GM23338 (cell line): ENCODE results near the gene LRRFIP1. TPM values are rescaled to one million over a fixed set of nuclear protein-coding genes. Genes with fewer than 3 reads are reported as not detected.

Experiments used
- ATAC-seq: fragments of 200-7000 bp; cut with Tn5 transposase; 3 replicates; pipeline ENCODE4 v1.9.1; 2020
- DNase-seq: peaks from one replicate; pipeline ENCODE4 v3.0.0-alpha.2; 2015; ENCODE audit warnings: low spot score
- H2AFZ ChIP-seq: fragments of 200-600 bp; sonication (generic); 2 replicates; pipeline ENCODE4 v1.8.0; 2016; ENCODE audit warnings: antibody characterized with exemption, mild to moderate bottlenecking, moderate library complexity
- H3F3A ChIP-seq: fragments of 200-600 bp; sonication (generic); replicated peaks from 2 replicates; pipeline ENCODE4 v1.8.0; 2017; ENCODE audit warnings: antibody characterized with exemption, mixed run types, low read depth
- H3K27ac ChIP-seq: fragments of 200-600 bp; sonication (generic); 2 replicates; pipeline ENCODE4 v1.6.1; 2016; ENCODE audit warnings: low read depth
- H3K27me3 ChIP-seq: fragments of 200-600 bp; sonication (generic); 2 replicates; pipeline ENCODE4 v1.8.0; 2016; ENCODE audit warnings: mild to moderate bottlenecking, mixed run types, moderate library complexity; ENCODE audit not compliant: insufficient read depth
- H3K36me3 ChIP-seq: fragments of 200-600 bp; sonication (generic); 2 replicates; pipeline ENCODE4 v1.8.0; 2016; ENCODE audit warnings: mild to moderate bottlenecking; ENCODE audit not compliant: insufficient read depth
- H3K4me1 ChIP-seq: fragments of 200-600 bp; sonication (generic); 2 replicates; pipeline ENCODE4 v1.8.0; 2016; ENCODE audit warnings: mild to moderate bottlenecking, moderate library complexity; ENCODE audit not compliant: insufficient read depth
- H3K4me2 ChIP-seq: fragments of 200-600 bp; sonication (generic); 2 replicates; pipeline ENCODE4 v1.7.1; 2017; ENCODE audit warnings: mixed run types
- H3K4me3 ChIP-seq: fragments of 200-600 bp; sonication (generic); 2 replicates; pipeline ENCODE4 v1.6.1; 2016; ENCODE audit warnings: mixed run types
- H3K79me2 ChIP-seq: fragments of 200-600 bp; sonication (generic); replicated peaks from 2 replicates; pipeline ENCODE4 v1.8.0; 2017; ENCODE audit warnings: mild to moderate bottlenecking; ENCODE audit not compliant: insufficient read depth
- H3K9me2 ChIP-seq: fragments of 200-600 bp; sonication (generic); 2 replicates; pipeline ENCODE4 v1.8.0; 2017; ENCODE audit not compliant: insufficient read depth
- H4K20me1 ChIP-seq: fragments of 200-600 bp; sonication (generic); replicated peaks from 2 replicates; pipeline ENCODE4 v1.8.0; 2017; ENCODE audit warnings: mild to moderate bottlenecking; ENCODE audit not compliant: insufficient read depth
- H3K27ac Mint-ChIP-seq: 2 replicates; pipeline ENCODE4 v1.8.0; 2020; ENCODE audit warnings: inconsistent platforms, mild to moderate bottlenecking, moderate library complexity, mixed read lengths
- H3K27me3 Mint-ChIP-seq: 3 replicates; pipeline ENCODE4 v1.8.0; 2022; ENCODE audit warnings: low read depth, mild to moderate bottlenecking, moderate library complexity, mixed read lengths, inconsistent platforms; ENCODE audit not compliant: insufficient read depth, poor library complexity
- H3K36me3 Mint-ChIP-seq: 3 replicates; pipeline ENCODE4 v1.8.0; 2021; ENCODE audit warnings: low read depth, mild to moderate bottlenecking, inconsistent platforms, moderate library complexity, mixed read lengths
- H3K4me1 Mint-ChIP-seq: 3 replicates; pipeline ENCODE4 v1.8.0; 2020; ENCODE audit warnings: mild to moderate bottlenecking, inconsistent platforms, mixed read lengths
- H3K4me3 Mint-ChIP-seq: 3 replicates; pipeline ENCODE4 v1.8.0; 2021; ENCODE audit warnings: moderate library complexity, mild to moderate bottlenecking, inconsistent platforms, mixed read lengths
- H3K9me3 Mint-ChIP-seq: 3 replicates; pipeline ENCODE4 v1.8.0; 2020; ENCODE audit warnings: moderate library complexity, mild to moderate bottlenecking, inconsistent platforms, mixed read lengths
- CREB1 ChIP-seq: fragments of 250-450 bp; sonication (Bioruptor Pico); IDR thresholded peaks from 2 replicates; pipeline ENCODE4 v1.5.0; 2020; ENCODE audit warnings: low read depth, mild to moderate bottlenecking, moderate library complexity
- EZH2 ChIP-seq: fragments of 200-600 bp; sonication (generic); IDR thresholded peaks from one replicate; pipeline ENCODE4 v1.8.0; 2017; ENCODE audit warnings: antibody characterized with exemption, mild to moderate bottlenecking, low read depth; ENCODE audit not compliant: unreplicated experiment
- JUNB ChIP-seq: IDR thresholded peaks from one replicate; pipeline ENCODE4 v1.6.1; 2016; ENCODE audit warnings: antibody characterized with exemption; ENCODE audit not compliant: unreplicated experiment
- NANOG ChIP-seq: IDR thresholded peaks from 2 replicates; pipeline ENCODE4 v1.6.1; 2016; ENCODE audit warnings: antibody characterized with exemption, borderline replicate concordance
- polyA plus RNA-seq: library from polyadenylated mRNA; unstranded; fragments of >200 nt; fragmentation: Nextera tagmentation; extraction: Ambion mirVana; gene quantifications from 2 replicates; pipeline ENCODE4 v1.2.1, GENCODE V29; 2016
- total RNA-seq: library from RNA; depleted of rRNA; stranded (reverse); fragments of >200 nt; shearing (Covaris generic); gene quantifications from 2 replicates; pipeline ENCODE4 v1.2.3, GENCODE V29; 2014
- TF ChIP-seq, protein P1 (sequence below): IDR thresholded peaks from 2 replicates; pipeline ENCODE4 v1.6.1; 2016; ENCODE audit warnings: antibody characterized with exemption
- TF ChIP-seq, protein P2 (sequence below), 2 experiments: fragments of 200-600 bp in 1 of 2; sonication (generic) in 1 of 2; conservative IDR thresholded peaks; 2 replicates each; pipeline versions ENCODE4 v1.5.1 to v1.6.1; 2016 to 2017; ENCODE audit warnings: antibody characterized with exemption in 2 of 2, low read depth in 2 of 2, mild to moderate bottlenecking in 2 of 2, moderate library complexity in 1 of 2
- TF ChIP-seq, protein P3 (sequence below): IDR thresholded peaks from one replicate; pipeline ENCODE4 v1.6.1; 2018; ENCODE audit warnings: antibody characterized with exemption; ENCODE audit not compliant: unreplicated experiment
- TF ChIP-seq, protein P4 (sequence below): fragments of 250-450 bp; sonication (Bioruptor Pico); IDR thresholded peaks from 2 replicates; pipeline ENCODE4 v1.5.0; 2020; ENCODE audit warnings: mild to moderate bottlenecking, moderate library complexity

Gene LRRFIP1
- total and polyA plus RNA-seq, 2 experiments from 2014 or later = 59.6 to 178 TPM

DNA sequence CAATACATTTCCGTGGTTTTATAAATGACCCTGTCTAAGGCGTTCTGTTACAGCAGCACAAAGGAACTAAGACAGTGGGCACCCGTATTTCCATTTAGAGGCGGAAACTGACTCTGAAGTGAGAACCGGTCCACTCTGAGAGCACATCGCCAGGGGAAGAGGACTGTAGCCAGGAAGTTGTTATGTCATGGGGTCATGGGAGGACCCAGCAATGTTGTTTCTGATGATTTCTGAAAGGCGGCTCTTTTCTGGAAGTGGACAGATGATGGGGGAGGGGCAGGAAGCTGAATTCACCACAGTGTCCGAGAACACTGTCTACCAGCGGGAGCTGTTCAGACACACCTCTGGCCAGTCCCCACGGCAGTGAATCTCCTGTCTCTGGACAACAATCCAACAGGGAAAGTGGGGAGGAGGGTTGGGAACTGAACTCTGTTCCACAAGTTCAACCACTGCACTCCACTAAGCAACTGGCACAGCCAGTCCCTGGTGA lies 2.1 kb upstream of the LRRFIP1 start:
- DNase-seq (no peak), ATAC-seq (no peak)
- peaks cover 13% of the 10 kb centered on the region; the same call in 1 of the 3 replicates for H3K36me3 Mint-ChIP-seq
- H3K27me3 Mint-ChIP-seq = peaks cover 28% of the 10 kb centered on the region
- no peaks in the 10 kb centered on the region; the same call in 1 of the 2 replicates for H3F3A ChIP-seq
- H3K27ac Mint-ChIP-seq = no peak overlapping the region
- H3K4me3 ChIP-seq = no peak overlapping the region
- peaks cover 12% of the 10 kb centered on the region for H3K4me1 ChIP-seq
- no peak for TF ChIP-seq NANOG
- no peak for TF ChIP-seq CREB1 (CRISPR knock-in tag)
- TF ChIP-seq, protein P1, sequence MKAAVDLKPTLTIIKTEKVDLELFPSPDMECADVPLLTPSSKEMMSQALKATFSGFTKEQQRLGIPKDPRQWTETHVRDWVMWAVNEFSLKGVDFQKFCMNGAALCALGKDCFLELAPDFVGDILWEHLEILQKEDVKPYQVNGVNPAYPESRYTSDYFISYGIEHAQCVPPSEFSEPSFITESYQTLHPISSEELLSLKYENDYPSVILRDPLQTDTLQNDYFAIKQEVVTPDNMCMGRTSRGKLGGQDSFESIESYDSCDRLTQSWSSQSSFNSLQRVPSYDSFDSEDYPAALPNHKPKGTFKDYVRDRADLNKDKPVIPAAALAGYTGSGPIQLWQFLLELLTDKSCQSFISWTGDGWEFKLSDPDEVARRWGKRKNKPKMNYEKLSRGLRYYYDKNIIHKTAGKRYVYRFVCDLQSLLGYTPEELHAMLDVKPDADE = no peak
- TF ChIP-seq JUNB = no peak
- TF ChIP-seq, protein P2, sequence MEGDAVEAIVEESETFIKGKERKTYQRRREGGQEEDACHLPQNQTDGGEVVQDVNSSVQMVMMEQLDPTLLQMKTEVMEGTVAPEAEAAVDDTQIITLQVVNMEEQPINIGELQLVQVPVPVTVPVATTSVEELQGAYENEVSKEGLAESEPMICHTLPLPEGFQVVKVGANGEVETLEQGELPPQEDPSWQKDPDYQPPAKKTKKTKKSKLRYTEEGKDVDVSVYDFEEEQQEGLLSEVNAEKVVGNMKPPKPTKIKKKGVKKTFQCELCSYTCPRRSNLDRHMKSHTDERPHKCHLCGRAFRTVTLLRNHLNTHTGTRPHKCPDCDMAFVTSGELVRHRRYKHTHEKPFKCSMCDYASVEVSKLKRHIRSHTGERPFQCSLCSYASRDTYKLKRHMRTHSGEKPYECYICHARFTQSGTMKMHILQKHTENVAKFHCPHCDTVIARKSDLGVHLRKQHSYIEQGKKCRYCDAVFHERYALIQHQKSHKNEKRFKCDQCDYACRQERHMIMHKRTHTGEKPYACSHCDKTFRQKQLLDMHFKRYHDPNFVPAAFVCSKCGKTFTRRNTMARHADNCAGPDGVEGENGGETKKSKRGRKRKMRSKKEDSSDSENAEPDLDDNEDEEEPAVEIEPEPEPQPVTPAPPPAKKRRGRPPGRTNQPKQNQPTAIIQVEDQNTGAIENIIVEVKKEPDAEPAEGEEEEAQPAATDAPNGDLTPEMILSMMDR (conservative IDR thresholded peaks at IDR 0.05; ENCODE audit: low read depth in 2 of 2) = no peak
- no peak overlapping the region for H2AFZ ChIP-seq
- H3K27me3 ChIP-seq = peaks cover 40% of the 10 kb centered on the region
- peak overlapping the region; percentile 32; the same call in 1 of the 3 replicates for H3K4me3 Mint-ChIP-seq
- peaks cover 14% of the 10 kb centered on the region for H3K79me2 ChIP-seq
- H3K36me3 ChIP-seq = 0 out of 2 replicates have a peak, but pooled peaks cover 3% of the 10 kb centered on the region
- no peak overlapping the region for H3K4me2 ChIP-seq
- H4K20me1 ChIP-seq = no peaks in the 10 kb centered on the region; the same call in 1 of the 2 replicates
- peaks cover 5% of the 10 kb centered on the region; the same call in 2 of the 3 replicates for H3K9me3 Mint-ChIP-seq
- H3K27ac ChIP-seq = no peak overlapping the region
- H3K4me1 Mint-ChIP-seq = peaks cover 21% of the 10 kb centered on the region
- no peaks in the 10 kb centered on the region; the same call in none of the 2 replicates for H3K9me2 ChIP-seq

DNA sequence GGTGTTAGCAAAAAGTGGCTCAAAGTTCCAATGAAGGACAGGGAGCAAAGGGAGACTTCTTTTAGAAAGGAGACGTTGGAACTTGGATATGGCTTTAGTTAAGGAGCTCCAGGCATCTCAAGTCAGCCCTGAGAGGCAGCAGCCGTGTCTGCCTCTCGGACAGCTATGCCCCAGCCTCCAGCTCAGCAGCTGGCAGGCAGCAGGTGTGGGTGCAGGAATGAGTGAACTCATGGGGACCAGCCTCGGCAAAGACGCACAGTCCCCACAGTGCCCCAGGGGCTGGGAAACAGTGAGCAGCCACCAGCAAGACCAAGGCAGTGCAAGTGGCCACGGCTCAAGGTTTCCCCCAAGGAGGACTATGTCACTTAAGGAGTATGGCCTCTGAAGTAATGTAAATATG lies 1.6 kb upstream of the LRRFIP1 start:
- Histone ChIP-seq H3K4me1 (peaks cover 12% of the 10 kb centered on the region), H3K4me3 (no peak overlapping the region), H3K27ac (no peak overlapping the region), H3F3A (no peaks in the 10 kb centered on the region; the same call in 1 of the 2 replicates), H3K36me3 (0 out of 2 replicates have a peak, but pooled peaks cover 3% of the 10 kb centered on the region), H3K4me2 (no peak overlapping the region), H2AFZ (no peak overlapping the region), H4K20me1 (no peaks in the 10 kb centered on the region; the same call in 1 of the 2 replicates), H3K79me2 (peaks cover 16% of the 10 kb centered on the region), H3K9me2 (no peaks in the 10 kb centered on the region; the same call in none of the 2 replicates), H3K27me3 (peaks cover 40% of the 10 kb centered on the region)
- Mint-ChIP-seq H3K27me3 (peaks cover 28% of the 10 kb centered on the region), H3K9me3 (peaks cover 5% of the 10 kb centered on the region; the same call in 2 of the 3 replicates), H3K4me3 (peak overlapping the region; percentile 85), H3K4me1 (peaks cover 22% of the 10 kb centered on the region), H3K27ac (no peak overlapping the region), H3K36me3 (peaks cover 14% of the 10 kb centered on the region; the same call in 1 of the 3 replicates)
- DNase-seq (no peak), ATAC-seq (no peak)
- TF ChIP-seq JUNB (no peak), EZH2 (no peak)
- TF ChIP-seq, protein P3, sequence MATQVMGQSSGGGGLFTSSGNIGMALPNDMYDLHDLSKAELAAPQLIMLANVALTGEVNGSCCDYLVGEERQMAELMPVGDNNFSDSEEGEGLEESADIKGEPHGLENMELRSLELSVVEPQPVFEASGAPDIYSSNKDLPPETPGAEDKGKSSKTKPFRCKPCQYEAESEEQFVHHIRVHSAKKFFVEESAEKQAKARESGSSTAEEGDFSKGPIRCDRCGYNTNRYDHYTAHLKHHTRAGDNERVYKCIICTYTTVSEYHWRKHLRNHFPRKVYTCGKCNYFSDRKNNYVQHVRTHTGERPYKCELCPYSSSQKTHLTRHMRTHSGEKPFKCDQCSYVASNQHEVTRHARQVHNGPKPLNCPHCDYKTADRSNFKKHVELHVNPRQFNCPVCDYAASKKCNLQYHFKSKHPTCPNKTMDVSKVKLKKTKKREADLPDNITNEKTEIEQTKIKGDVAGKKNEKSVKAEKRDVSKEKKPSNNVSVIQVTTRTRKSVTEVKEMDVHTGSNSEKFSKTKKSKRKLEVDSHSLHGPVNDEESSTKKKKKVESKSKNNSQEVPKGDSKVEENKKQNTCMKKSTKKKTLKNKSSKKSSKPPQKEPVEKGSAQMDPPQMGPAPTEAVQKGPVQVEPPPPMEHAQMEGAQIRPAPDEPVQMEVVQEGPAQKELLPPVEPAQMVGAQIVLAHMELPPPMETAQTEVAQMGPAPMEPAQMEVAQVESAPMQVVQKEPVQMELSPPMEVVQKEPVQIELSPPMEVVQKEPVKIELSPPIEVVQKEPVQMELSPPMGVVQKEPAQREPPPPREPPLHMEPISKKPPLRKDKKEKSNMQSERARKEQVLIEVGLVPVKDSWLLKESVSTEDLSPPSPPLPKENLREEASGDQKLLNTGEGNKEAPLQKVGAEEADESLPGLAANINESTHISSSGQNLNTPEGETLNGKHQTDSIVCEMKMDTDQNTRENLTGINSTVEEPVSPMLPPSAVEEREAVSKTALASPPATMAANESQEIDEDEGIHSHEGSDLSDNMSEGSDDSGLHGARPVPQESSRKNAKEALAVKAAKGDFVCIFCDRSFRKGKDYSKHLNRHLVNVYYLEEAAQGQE = no peak
- TF ChIP-seq, protein P4, sequence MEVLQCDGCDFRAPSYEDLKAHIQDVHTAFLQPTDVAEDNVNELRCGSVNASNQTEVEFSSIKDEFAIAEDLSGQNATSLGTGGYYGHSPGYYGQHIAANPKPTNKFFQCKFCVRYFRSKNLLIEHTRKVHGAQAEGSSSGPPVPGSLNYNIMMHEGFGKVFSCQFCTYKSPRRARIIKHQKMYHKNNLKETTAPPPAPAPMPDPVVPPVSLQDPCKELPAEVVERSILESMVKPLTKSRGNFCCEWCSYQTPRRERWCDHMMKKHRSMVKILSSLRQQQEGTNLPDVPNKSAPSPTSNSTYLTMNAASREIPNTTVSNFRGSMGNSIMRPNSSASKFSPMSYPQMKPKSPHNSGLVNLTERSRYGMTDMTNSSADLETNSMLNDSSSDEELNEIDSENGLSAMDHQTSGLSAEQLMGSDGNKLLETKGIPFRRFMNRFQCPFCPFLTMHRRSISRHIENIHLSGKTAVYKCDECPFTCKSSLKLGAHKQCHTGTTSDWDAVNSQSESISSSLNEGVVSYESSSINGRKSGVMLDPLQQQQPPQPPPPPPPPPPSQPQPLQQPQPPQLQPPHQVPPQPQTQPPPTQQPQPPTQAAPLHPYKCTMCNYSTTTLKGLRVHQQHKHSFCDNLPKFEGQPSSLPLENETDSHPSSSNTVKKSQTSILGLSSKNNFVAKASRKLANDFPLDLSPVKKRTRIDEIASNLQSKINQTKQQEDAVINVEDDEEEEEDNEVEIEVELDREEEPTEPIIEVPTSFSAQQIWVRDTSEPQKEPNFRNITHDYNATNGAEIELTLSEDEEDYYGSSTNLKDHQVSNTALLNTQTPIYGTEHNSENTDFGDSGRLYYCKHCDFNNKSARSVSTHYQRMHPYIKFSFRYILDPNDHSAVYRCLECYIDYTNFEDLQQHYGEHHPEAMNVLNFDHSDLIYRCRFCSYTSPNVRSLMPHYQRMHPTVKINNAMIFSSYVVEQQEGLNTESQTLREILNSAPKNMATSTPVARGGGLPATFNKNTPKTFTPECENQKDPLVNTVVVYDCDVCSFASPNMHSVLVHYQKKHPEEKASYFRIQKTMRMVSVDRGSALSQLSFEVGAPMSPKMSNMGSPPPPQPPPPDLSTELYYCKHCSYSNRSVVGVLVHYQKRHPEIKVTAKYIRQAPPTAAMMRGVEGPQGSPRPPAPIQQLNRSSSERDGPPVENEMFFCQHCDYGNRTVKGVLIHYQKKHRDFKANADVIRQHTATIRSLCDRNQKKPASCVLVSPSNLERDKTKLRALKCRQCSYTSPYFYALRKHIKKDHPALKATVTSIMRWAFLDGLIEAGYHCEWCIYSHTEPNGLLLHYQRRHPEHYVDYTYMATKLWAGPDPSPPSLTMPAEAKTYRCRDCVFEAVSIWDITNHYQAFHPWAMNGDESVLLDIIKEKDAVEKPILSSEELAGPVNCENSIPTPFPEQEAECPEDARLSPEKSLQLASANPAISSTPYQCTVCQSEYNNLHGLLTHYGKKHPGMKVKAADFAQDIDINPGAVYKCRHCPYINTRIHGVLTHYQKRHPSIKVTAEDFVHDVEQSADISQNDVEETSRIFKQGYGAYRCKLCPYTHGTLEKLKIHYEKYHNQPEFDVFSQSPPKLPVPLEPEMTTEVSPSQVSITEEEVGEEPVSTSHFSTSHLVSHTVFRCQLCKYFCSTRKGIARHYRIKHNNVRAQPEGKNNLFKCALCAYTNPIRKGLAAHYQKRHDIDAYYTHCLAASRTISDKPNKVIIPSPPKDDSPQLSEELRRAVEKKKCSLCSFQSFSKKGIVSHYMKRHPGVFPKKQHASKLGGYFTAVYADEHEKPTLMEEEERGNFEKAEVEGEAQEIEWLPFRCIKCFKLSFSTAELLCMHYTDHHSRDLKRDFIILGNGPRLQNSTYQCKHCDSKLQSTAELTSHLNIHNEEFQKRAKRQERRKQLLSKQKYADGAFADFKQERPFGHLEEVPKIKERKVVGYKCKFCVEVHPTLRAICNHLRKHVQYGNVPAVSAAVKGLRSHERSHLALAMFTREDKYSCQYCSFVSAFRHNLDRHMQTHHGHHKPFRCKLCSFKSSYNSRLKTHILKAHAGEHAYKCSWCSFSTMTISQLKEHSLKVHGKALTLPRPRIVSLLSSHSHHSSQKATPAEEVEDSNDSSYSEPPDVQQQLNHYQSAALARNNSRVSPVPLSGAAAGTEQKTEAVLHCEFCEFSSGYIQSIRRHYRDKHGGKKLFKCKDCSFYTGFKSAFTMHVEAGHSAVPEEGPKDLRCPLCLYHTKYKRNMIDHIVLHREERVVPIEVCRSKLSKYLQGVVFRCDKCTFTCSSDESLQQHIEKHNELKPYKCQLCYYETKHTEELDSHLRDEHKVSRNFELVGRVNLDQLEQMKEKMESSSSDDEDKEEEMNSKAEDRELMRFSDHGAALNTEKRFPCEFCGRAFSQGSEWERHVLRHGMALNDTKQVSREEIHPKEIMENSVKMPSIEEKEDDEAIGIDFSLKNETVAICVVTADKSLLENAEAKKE (CRISPR knock-in tag) = no peak
